Measurements from ENCODE around the gene CHTF18. TPM values are rescaled to one million over a fixed set of nuclear protein-coding genes. Genes with fewer than 3 reads are reported as not detected.
A peak's percentile ranks its signal among the peaks of the same experiment; 100 is the strongest.

The CHTF18 gene
- total and polyA plus RNA-seq, 10 of the 15 experiments (the other 5 are each of a cell fraction or from before 2014, with no cell fraction given) = 1.6 to 87.8 (median 19.4) TPM

- Histone ChIP-seq H4K20me1 (ENCODE audit: control insufficient read depth, insufficient read depth) (no peaks in the 10 kb centered on the region), H3K27ac (ENCODE audit: control insufficient read depth, insufficient read depth) (no peak overlapping the region), H3K4me1 (ENCODE audit: control insufficient read depth, insufficient read depth, low read length) (no peaks in the 10 kb centered on the region), H2AFZ (ENCODE audit: control insufficient read depth, low read depth, low read length) (no peak overlapping the region), H3K9me3 (replicated peaks; ENCODE audit: control insufficient read depth, insufficient read depth, low read length) (no peaks in the 10 kb centered on the region; the same call in 2 of the 3 replicates), H3K79me2 (ENCODE audit: control insufficient read depth, insufficient read depth, low read length) (no peaks in the 10 kb centered on the region), H3K4me3 (no peak overlapping the region), H3K36me3 (ENCODE audit: control insufficient read depth in 2 of 2, insufficient read depth in 2 of 2, low read length in 1 of 2) (no peaks in the 10 kb centered on the region), H3K27me3 (replicated peaks in 1 of 2; ENCODE audit: control insufficient read depth in 2 of 2, insufficient read depth in 2 of 2, low read length in 1 of 2) (no peaks in the 10 kb centered on the region; a peak in 1 of 4 replicates), H3K9ac (ENCODE audit: control insufficient read depth, insufficient read depth, low read length) (no peak overlapping the region), H3K4me2 (ENCODE audit: control insufficient read depth, insufficient read depth) (no peak overlapping the region)
- ChIA-PET POLR2A (no interaction called here), CTCF (no interaction called here), SMC1A (ENCODE audit: uncharacterized antibody, unreplicated experiment) (no interaction called here), RAD21 (ENCODE audit: unreplicated experiment) (no interaction called here)
- no peak for DNase-seq (ENCODE audit: low read depth, low spot score)
- in situ Hi-C loops (cut with MboI) = no loop called here
- no peak for ATAC-seq
- intact Hi-C loops (cut with micrococcal nuclease; ENCODE audit: unreplicated experiment) = no loop called here
- BruUV-seq (replicated peaks) = no TSS peak
- TF ChIP-seq POLR2AphosphoS5 (IDR thresholded peaks at IDR 0.05; ENCODE audit: low read length) = no peak
- TF ChIP-seq RCOR1 (conservative IDR thresholded peaks at IDR 0.05; ENCODE audit: low read depth, low read length) = no peak
- no peak for TF ChIP-seq REST (IDR thresholded peaks at IDR 0.05; ENCODE audit: low read depth, low read length)
- TF ChIP-seq, protein P1, sequence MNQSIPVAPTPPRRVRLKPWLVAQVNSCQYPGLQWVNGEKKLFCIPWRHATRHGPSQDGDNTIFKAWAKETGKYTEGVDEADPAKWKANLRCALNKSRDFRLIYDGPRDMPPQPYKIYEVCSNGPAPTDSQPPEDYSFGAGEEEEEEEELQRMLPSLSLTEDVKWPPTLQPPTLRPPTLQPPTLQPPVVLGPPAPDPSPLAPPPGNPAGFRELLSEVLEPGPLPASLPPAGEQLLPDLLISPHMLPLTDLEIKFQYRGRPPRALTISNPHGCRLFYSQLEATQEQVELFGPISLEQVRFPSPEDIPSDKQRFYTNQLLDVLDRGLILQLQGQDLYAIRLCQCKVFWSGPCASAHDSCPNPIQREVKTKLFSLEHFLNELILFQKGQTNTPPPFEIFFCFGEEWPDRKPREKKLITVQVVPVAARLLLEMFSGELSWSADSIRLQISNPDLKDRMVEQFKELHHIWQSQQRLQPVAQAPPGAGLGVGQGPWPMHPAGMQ (IDR thresholded peaks at IDR 0.05; ENCODE audit: borderline replicate concordance) = no peak
- TF ChIP-seq FOS (IDR thresholded peaks at IDR 0.05; ENCODE audit: borderline replicate concordance, extremely low read depth, insufficient read length) = no peak
- no peak for TF ChIP-seq EGR1 (IDR thresholded peaks at IDR 0.05; ENCODE audit: borderline replicate concordance in 1 of 2, low read depth in 2 of 2, low read length in 2 of 2)
- no peak for TF ChIP-seq KDM1A (IDR thresholded peaks at IDR 0.05; ENCODE audit: borderline replicate concordance)
- no peak for TF ChIP-seq JUND (IDR thresholded peaks at IDR 0.05; ENCODE audit: low read depth, low read length)
- no peak for TF ChIP-seq RAD51 (IDR thresholded peaks at IDR 0.05)
- no peak for TF ChIP-seq MYB (IDR thresholded peaks at IDR 0.05; ENCODE audit: borderline replicate concordance, low read depth, low read length)
- TF ChIP-seq ZBTB11 (CRISPR knock-in tag; IDR thresholded peaks at IDR 0.05) = no peak
- TF ChIP-seq DPF2 (IDR thresholded peaks at IDR 0.05) = no peak
- no peak for TF ChIP-seq IKZF2 (IDR thresholded peaks at IDR 0.05)
- FAIRE-seq = peak; percentile 85
- 31% methylated on average over 2 of the region's 2 CpGs for WGBS (ENCODE audit: insufficient coverage, insufficient replicate concordance, low lambda C conversion rate, missing lambda C conversion rate)
Measured at GRCh38 chr16:818592-818991, 30.2 kb downstream of the CHTF18 start.

Data from GM12878 (cell line).